ENCODE measurements around the gene OOSP4B. TPM values are rescaled to one million over a fixed set of nuclear protein-coding genes. Genes with fewer than 3 reads are reported as not detected.
"Not testable (repeated sequence)": the region's sequence is repeated elsewhere in the genome, so short reads cannot be mapped to it uniquely, and the experiment has no call there.

The OOSP4B gene
- total RNA-seq (ENCODE audit: insufficient read depth, low replicate concordance) = not detected

- DNase-seq (ENCODE audit: low spot score) = no peak
Observed at GRCh38 chr11:60016881-60017280, at the start of gene OOSP4B. OOSP4B (plus strand) TSS chr11:60017181.

GRCh38 chr11:59967677-59968394 is 49.1 kb upstream of the OOSP4B start:
- no peak for DNase-seq (ENCODE audit: low spot score)

- DNase-seq (ENCODE audit: low spot score) = no peak
Observed at GRCh38 chr11:59968395-59968783, 48.6 kb upstream of the OOSP4B start.

- no peak for DNase-seq (ENCODE audit: low spot score)
Observed at GRCh38 chr11:59973097-59973496, 43.9 kb upstream of the OOSP4B start.

GRCh38 chr11:59981106-59981770 is 35.7 kb upstream of the OOSP4B start:
- no peak for DNase-seq (ENCODE audit: low spot score)

- DNase-seq (ENCODE audit: low spot score) = not testable (repeated sequence)
Observed at GRCh38 chr11:59982037-59982436, 34.9 kb upstream of the OOSP4B start.

GRCh38 chr11:59983212-59983611 is 33.8 kb upstream of the OOSP4B start:
- DNase-seq (ENCODE audit: low spot score) = no peak

GRCh38 chr11:59984368-59984767 is 32.6 kb upstream of the OOSP4B start:
- no peak for DNase-seq (ENCODE audit: low spot score)

- DNase-seq (ENCODE audit: low spot score) = no peak
Observed at GRCh38 chr11:59990421-59990820, 26.6 kb upstream of the OOSP4B start.

- DNase-seq (ENCODE audit: low spot score) = no peak
Observed at GRCh38 chr11:59992425-59992824, 24.6 kb upstream of the OOSP4B start.

- DNase-seq (ENCODE audit: low spot score) = no peak
Observed at GRCh38 chr11:59997800-59998199, 19.2 kb upstream of the OOSP4B start.

GRCh38 chr11:59999691-60000090 is 17.3 kb upstream of the OOSP4B start:
- no peak for DNase-seq (ENCODE audit: low spot score)

GRCh38 chr11:60003729-60004128 is 13.3 kb upstream of the OOSP4B start:
- DNase-seq (ENCODE audit: low spot score) = no peak

- DNase-seq (ENCODE audit: low spot score) = no peak
Observed at GRCh38 chr11:60005360-60005759, 11.6 kb upstream of the OOSP4B start.

GRCh38 chr11:60018058-60018457 is 1.1 kb downstream of the OOSP4B start:
- no peak for DNase-seq (ENCODE audit: low spot score)

- not testable (repeated sequence) for DNase-seq (ENCODE audit: low spot score)
Observed at GRCh38 chr11:60020376-60020775, 3.4 kb downstream of the OOSP4B start.

- DNase-seq (ENCODE audit: low spot score) = peak; percentile 14
Observed at GRCh38 chr11:60029015-60029632, 12.1 kb downstream of the OOSP4B start.

- DNase-seq (ENCODE audit: low spot score) = no peak
Observed at GRCh38 chr11:60040109-60040508, 23.1 kb downstream of the OOSP4B start, which contains the start of gene OOSP2. OOSP2 (plus strand) TSS chr11:60040409; CDS start chr11:60040460, 51 bp downstream.

GRCh38 chr11:60050422-60050821 is 33.4 kb downstream of the OOSP4B start:
- DNase-seq (ENCODE audit: low spot score) = not testable (repeated sequence)

- DNase-seq (ENCODE audit: low spot score) = not testable (repeated sequence)
Observed at GRCh38 chr11:60050839-60051238, 33.9 kb downstream of the OOSP4B start.

GRCh38 chr11:60056349-60056969 is 39.5 kb downstream of the OOSP4B start, which contains the start of gene MS4A3:
MS4A3 (plus strand) TSS chr11:60056665; CDS start chr11:60061161, 4,496 bp downstream.
- DNase-seq (ENCODE audit: low spot score) = no peak

GRCh38 chr11:60059052-60059451 is 42.1 kb downstream of the OOSP4B start:
- no peak for DNase-seq (ENCODE audit: low spot score)
